ENCODE results near the gene ARL2BP. TPM values are rescaled to one million over a fixed set of nuclear protein-coding genes. Genes with fewer than 3 reads are reported as not detected.

The ARL2BP gene
- total and polyA plus RNA-seq, 9 of the 15 experiments (the other 6 are each of a cell fraction or from before 2014, with no cell fraction given), result 16.7 to 41.8 (median 27.2) TPM

DNA sequence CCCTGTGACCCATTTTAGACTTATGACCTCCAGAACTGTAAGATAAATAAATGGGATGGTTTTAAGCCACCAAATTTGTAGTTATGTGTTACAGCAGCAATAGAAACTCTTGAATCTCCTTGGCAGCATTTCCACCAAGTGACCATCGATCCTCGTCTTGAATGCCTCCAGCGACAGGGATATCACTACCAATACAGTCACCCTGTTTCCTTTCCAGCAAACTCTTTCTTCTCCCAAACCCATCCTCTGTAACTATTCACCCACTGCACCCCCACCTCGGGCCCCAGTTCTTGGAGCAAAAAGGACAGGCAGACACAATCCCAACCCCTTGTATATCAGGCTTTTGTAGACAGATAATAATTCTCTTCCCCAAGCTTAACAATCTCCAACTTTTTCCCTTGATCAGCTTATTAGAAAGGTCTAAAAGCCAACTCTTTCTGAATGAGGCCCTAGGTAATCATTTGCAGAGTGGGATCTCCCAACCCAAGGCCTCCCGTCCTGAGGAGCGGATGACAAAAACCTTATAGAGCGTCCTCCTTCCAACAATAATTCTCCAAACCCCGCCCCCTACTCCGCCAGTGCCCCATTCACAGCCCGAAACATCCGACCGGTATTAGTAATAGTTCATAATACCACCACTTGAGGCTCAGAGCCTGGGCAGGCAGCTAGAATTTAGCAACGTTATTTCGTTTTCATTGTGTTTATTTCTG, 54.1 kb downstream of the ARL2BP start:
- ATAC-seq, result peak; percentile 47
- BruUV-seq (replicated peaks), result no TSS peak
- peak overlapping the region; percentile 45 for H3K4me3 ChIP-seq
- H4K20me1 ChIP-seq (replicated peaks; ENCODE audit: control insufficient read depth, insufficient read depth, low read length), result peaks cover 7% of the 10 kb centered on the region; the same call in 1 of the 2 replicates
- H3K9me1 ChIP-seq (ENCODE audit: control insufficient read depth, insufficient read depth, low read length), result no peaks in the 10 kb centered on the region
- in situ Hi-C loops (cut with MboI) (no loop called here), intact Hi-C loops (cut with micrococcal nuclease) (loop anchor here (2.0 kb wide), 1 partner anchor 112 kb away; the partner anchor contains the start of genes PSME3IP1 and RSPRY1)
- H3K79me2 ChIP-seq (ENCODE audit: control insufficient read depth, insufficient read depth, low read length), result no peaks in the 10 kb centered on the region
- H3K4me2 ChIP-seq (ENCODE audit: insufficient read depth, low read length), result peak overlapping the region; percentile 82
- no peaks in the 10 kb centered on the region for H3K9me3 ChIP-seq (replicated peaks; ENCODE audit: control insufficient read depth, insufficient read depth, low read depth, low read length)
- H3K27me3 ChIP-seq (ENCODE audit: control insufficient read depth in 2 of 2, insufficient read depth in 2 of 2, low read length in 2 of 2), result peaks cover 0 to 2% of the 10 kb centered on the region in 2 experiments; a peak in 1 of 5 replicates
- H2AFZ ChIP-seq (ENCODE audit: low read depth, low read length), result peak overlapping the region; percentile 87
- peak overlapping the region; percentile 75 for H3K27ac ChIP-seq (ENCODE audit: extremely low read depth, low read depth, low read length)
- H3K36me3 ChIP-seq (ENCODE audit: control insufficient read depth, insufficient read depth, low read length), result no peaks in the 10 kb centered on the region
- WGBS (ENCODE audit: insufficient coverage, low coverage, missing lambda C conversion rate), result 13% methylated on average over 14 of the region's 14 CpGs
- ChIA-PET POLR2A (interaction anchor here (0.6 to 1.3 kb wide), 4 partner anchors 24 to 229 kb away, joined by 3 to 4 read pairs (median 3); partner anchors contain the start of gene ARL2BP), CTCF (ENCODE audit: low intra/inter-chr PET ratio) (interaction anchor here (0.6 to 6.2 kb wide), 2 partner anchors 50 to 120 kb away, joined by 4 to 109 read pairs; no protein-coding TSS in a partner anchor)
- DNase-seq (ENCODE audit: extremely low read depth in 1 of 4, low spot score in 3 of 4), result peak in 3 of 4 experiments; percentile 44 to 56 (median 56)
- FAIRE-seq, result no peak
- H3K9ac ChIP-seq (ENCODE audit: insufficient read depth in 1 of 2, low read depth in 2 of 2, low read length in 2 of 2), result peak overlapping the region; percentile 58 to 81; a peak in 3 of 4 replicates
- H3K4me1 ChIP-seq (replicated peaks in 1 of 2; ENCODE audit: control insufficient read depth in 2 of 2, insufficient read depth in 2 of 2, low read length in 2 of 2), result peaks cover 15 to 22% of the 10 kb centered on the region in 2 experiments; a peak in 4 of 5 replicates
- TF ChIP-seq EP300 (IDR thresholded peaks at IDR 0.05; ENCODE audit: low read length) (no peak), COPS2 (conservative IDR thresholded peaks at IDR 0.05) (no peak), C11orf30 (IDR thresholded peaks at IDR 0.05; ENCODE audit: low read depth) (no peak), TCF3 (CRISPR knock-in tag; IDR thresholded peaks at IDR 0.05) (no peak), FOXA3 (CRISPR knock-in tag; conservative IDR thresholded peaks at IDR 0.05 in 1 of 2, IDR thresholded peaks at IDR 0.05 in 1 of 2) (no peak), RB1 (IDR thresholded peaks at IDR 0.05; ENCODE audit: low read depth) (no peak), ATF1 (CRISPR knock-in tag; IDR thresholded peaks at IDR 0.05) (no peak), ATF1 (tag; IDR thresholded peaks at IDR 0.05) (no peak), BHLHE40 (IDR thresholded peaks at IDR 0.05; ENCODE audit: low read length) (no peak; the same call in 1 of the 2 replicates), JUN (IDR thresholded peaks at IDR 0.05; ENCODE audit: borderline replicate concordance, low read depth, low read length) (no peak), JUN (CRISPR knock-in tag; IDR thresholded peaks at IDR 0.05; ENCODE audit: borderline replicate concordance) (no peak), ZNF224 (CRISPR knock-in tag; IDR thresholded peaks at IDR 0.05) (no peak), PYGO2 (tag; IDR thresholded peaks at IDR 0.05) (no peak), PTBP1 (IDR thresholded peaks at IDR 0.05; ENCODE audit: low read depth, low read length) (no peak), FOXJ3 (CRISPR knock-in tag; IDR thresholded peaks at IDR 0.05) (no peak), MAFG (tag; conservative IDR thresholded peaks at IDR 0.05) (no peak), FIP1L1 (IDR thresholded peaks at IDR 0.05; ENCODE audit: low read depth, low read length, poor library complexity, severe bottlenecking) (no peak), RFX1 (IDR thresholded peaks at IDR 0.05) (no peak)
- TF ChIP-seq, protein P1, sequence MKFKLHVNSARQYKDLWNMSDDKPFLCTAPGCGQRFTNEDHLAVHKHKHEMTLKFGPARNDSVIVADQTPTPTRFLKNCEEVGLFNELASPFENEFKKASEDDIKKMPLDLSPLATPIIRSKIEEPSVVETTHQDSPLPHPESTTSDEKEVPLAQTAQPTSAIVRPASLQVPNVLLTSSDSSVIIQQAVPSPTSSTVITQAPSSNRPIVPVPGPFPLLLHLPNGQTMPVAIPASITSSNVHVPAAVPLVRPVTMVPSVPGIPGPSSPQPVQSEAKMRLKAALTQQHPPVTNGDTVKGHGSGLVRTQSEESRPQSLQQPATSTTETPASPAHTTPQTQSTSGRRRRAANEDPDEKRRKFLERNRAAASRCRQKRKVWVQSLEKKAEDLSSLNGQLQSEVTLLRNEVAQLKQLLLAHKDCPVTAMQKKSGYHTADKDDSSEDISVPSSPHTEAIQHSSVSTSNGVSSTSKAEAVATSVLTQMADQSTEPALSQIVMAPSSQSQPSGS (CRISPR knock-in tag; IDR thresholded peaks at IDR 0.05), result no peak
- TF ChIP-seq, protein P2, sequence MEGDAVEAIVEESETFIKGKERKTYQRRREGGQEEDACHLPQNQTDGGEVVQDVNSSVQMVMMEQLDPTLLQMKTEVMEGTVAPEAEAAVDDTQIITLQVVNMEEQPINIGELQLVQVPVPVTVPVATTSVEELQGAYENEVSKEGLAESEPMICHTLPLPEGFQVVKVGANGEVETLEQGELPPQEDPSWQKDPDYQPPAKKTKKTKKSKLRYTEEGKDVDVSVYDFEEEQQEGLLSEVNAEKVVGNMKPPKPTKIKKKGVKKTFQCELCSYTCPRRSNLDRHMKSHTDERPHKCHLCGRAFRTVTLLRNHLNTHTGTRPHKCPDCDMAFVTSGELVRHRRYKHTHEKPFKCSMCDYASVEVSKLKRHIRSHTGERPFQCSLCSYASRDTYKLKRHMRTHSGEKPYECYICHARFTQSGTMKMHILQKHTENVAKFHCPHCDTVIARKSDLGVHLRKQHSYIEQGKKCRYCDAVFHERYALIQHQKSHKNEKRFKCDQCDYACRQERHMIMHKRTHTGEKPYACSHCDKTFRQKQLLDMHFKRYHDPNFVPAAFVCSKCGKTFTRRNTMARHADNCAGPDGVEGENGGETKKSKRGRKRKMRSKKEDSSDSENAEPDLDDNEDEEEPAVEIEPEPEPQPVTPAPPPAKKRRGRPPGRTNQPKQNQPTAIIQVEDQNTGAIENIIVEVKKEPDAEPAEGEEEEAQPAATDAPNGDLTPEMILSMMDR (IDR thresholded peaks at IDR 0.05 in 2 of 3, conservative IDR thresholded peaks at IDR 0.05 in 1 of 3; ENCODE audit: insufficient read depth in 2 of 3, low read depth in 1 of 3, low read length in 3 of 3), result peak in 1 of 3 experiments; percentile 10; a peak in 1 of 6 replicates

Data from K562 (cell line).